Measurements from ENCODE around the gene SCGN. TPM values are rescaled to one million over a fixed set of nuclear protein-coding genes. Genes with fewer than 3 reads are reported as not detected.
"Not testable (repeated sequence)": the region's sequence is repeated elsewhere in the genome, so short reads cannot be mapped to it uniquely, and the experiment has no call there.

The SCGN gene
- total RNA-seq, 4 donors from 2014 or later: not detected

DNA sequence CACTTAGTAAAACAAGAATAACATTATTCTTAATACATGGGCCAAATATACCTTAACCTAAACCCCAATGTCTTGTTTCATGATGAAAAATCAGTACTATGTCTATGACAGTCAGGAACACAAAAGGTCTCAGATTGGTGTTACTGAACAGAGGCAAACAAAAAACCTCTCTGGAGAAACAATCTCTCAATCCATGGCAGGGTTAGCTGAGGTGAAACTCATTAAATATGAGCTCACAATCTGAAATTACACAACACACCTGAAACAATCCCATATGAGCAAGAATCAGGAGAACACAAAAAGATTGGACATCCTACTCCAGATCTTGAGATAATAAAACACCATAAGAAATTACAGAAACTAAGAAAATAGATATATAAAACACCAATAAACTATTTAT lies 96.0 kb downstream of the SCGN start:
- no peak for TF ChIP-seq POLR2A (IDR thresholded peaks at IDR 0.05)
- TF ChIP-seq, protein P1, sequence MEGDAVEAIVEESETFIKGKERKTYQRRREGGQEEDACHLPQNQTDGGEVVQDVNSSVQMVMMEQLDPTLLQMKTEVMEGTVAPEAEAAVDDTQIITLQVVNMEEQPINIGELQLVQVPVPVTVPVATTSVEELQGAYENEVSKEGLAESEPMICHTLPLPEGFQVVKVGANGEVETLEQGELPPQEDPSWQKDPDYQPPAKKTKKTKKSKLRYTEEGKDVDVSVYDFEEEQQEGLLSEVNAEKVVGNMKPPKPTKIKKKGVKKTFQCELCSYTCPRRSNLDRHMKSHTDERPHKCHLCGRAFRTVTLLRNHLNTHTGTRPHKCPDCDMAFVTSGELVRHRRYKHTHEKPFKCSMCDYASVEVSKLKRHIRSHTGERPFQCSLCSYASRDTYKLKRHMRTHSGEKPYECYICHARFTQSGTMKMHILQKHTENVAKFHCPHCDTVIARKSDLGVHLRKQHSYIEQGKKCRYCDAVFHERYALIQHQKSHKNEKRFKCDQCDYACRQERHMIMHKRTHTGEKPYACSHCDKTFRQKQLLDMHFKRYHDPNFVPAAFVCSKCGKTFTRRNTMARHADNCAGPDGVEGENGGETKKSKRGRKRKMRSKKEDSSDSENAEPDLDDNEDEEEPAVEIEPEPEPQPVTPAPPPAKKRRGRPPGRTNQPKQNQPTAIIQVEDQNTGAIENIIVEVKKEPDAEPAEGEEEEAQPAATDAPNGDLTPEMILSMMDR (IDR thresholded peaks at IDR 0.05): no peak
- Histone ChIP-seq H3K4me3 (no peak overlapping the region), H3K9me3 (no peaks in the 10 kb centered on the region), H3K27me3 (no peaks in the 10 kb centered on the region), H3K36me3 (no peaks in the 10 kb centered on the region), H3K4me1 (no peaks in the 10 kb centered on the region), H3K27ac (no peak overlapping the region)
- intact Hi-C loops (cut with DNase I): no loop called here
- DNase-seq: no peak

DNA sequence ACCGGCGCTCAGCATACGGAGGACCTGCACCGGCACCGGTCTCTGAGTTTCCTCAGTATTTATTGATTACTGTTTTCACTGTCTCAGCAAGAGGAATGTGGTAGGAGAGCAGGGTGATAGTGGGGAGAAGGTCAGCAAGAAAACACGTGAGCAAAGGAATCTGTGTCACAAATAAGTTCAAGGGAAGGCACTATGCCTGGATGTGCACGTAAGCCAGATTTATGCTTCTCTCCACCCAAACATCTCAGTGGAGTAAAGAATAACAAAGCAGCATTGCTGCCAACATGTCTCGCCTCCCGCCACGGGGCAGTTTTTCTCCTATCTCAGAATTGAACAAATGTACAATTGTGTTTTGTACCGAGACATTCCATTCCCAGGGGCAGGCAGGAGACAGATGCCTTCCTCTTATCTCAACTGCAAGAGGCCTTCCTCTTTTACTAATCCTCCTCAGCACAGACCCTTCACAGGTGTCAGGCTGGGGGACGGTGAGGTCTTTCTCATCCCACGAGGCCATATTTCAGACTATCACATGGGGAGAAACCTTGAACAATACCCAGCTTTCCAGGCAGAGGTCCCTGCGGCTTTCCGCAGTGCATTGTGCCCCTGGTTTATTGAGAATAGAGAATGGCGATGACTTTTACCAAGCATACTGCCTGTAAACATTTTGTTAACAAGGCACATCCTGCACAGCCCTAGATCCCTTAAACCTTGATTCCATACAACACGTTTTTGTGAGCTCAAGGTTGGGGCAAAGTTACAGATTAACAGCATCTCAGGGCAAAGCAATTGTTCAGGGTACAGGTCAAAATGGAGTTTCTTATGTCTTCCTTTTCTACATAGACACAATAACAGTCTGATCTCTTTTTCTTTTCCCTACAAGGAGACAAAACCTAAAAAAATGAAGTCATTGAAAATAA lies 96.8 kb downstream of the SCGN start:
- H3K9me3 ChIP-seq; H3K36me3 ChIP-seq; DNase-seq; H3K27ac ChIP-seq; intact Hi-C loops (cut with DNase I); H3K4me3 ChIP-seq; H3K27me3 ChIP-seq; H3K4me1 ChIP-seq: not testable (repeated sequence)
- 48 to 58% methylated on average over 17 of the region's 17 CpGs for WGBS, 2 donors

DNA sequence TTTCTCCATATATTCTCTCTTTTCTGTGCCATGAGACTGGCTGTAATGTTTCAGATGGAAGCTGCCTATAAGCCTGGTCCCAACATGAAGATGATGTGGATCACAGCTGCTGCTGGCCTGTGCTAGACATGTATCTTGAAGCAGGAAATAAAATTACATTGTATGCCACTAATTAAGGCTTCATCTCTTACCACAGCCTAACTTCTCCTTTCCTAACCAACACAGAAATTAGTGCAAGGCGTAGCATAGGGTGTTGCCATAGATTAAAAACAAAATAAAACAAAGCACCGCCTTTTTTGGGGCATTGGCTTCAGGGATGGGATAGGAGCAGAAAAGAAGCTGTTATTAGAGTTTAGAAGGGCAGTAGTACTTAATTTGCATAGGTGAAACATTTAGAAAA lies 97.8 kb downstream of the SCGN start:
- Histone ChIP-seq H3K27ac (no peak overlapping the region), H3K9me3 (no peaks in the 10 kb centered on the region), H3K36me3 (no peaks in the 10 kb centered on the region), H3K27me3 (no peaks in the 10 kb centered on the region), H3K4me3 (no peak overlapping the region), H3K4me1 (no peaks in the 10 kb centered on the region)
- WGBS, 2 donors: 44 to 89% methylated on average over 2 of the region's 2 CpGs
- no peak for DNase-seq
- no peak for TF ChIP-seq POLR2A (IDR thresholded peaks at IDR 0.05)
- TF ChIP-seq, protein P1 (IDR thresholded peaks at IDR 0.05): no peak
- intact Hi-C loops (cut with DNase I): no loop called here

DNA sequence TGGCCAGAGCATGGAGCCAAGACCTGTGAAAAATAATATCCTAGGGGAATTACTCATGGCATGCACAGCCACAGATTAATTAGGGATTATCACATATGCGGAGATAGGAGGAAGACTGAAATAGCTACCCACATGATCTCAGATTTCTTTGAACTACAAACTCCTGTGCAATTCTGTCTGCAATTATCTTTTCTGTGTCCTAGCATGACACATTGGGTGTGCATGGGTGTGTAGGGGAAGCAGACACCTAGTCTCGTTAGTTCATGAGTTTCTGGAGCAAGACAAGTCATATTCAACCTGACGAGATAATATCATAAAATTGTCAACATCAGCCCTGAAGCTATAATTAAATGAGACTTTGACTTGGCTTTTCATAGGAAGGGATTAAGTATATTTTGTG lies 98.9 kb downstream of the SCGN start:
- Histone ChIP-seq H3K36me3 (no peaks in the 10 kb centered on the region), H3K27me3 (no peaks in the 10 kb centered on the region), H3K9me3 (no peaks in the 10 kb centered on the region), H3K27ac (no peak overlapping the region), H3K4me1 (no peaks in the 10 kb centered on the region), H3K4me3 (no peak overlapping the region)
- no peak for DNase-seq
- WGBS, 2 donors: 54 to 56% methylated on average over 2 to 3 of the region's 3 CpGs
- TF ChIP-seq, protein P1 (IDR thresholded peaks at IDR 0.05): no peak
- TF ChIP-seq POLR2A (IDR thresholded peaks at IDR 0.05): no peak
- intact Hi-C loops (cut with DNase I): no loop called here

Other genes starting within 250 kb of the SCGN start
- not detected for gene SLC17A4, start 102.5 kb downstream of the SCGN start, total RNA-seq
- not detected for gene SLC17A1, start 179.8 kb downstream of the SCGN start, total RNA-seq
- not detected for gene SLC17A3, start 222.0 kb downstream of the SCGN start, total RNA-seq

All from esophagus squamous epithelium (tissue), 5 donors.